GM18909 (cell line): Measurements from ENCODE around the gene PLCB1.

Source experiments
- ATAC-seq: cut with Tn5 transposase; IDR thresholded peaks from one replicate; pipeline ENCODE4 v1.9.1; 2021; ENCODE audit warnings: mild to moderate bottlenecking; ENCODE audit not compliant: unreplicated experiment, poor library complexity

PLCB1 gene

DNA sequence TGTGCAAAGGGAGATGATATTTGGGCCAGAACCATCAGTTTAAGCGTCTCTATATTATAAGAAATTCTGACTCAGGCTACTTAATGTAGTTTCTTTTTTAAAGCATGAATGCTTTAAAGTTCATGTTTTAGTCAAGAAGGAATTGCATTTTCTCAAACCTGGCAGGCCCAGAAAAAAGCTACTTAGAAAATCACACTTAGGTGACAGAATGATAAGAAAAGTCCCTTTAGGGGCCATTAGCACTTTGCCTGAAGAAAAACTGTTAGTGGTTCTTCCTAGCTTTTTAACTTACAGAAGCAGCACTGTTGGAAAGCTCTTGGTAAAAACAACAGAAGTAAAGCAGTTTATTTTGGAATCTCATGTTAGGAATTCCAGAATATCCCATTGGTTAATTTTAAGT, 387.8 kb downstream of the PLCB1 start:
- no peak for ATAC-seq

DNA sequence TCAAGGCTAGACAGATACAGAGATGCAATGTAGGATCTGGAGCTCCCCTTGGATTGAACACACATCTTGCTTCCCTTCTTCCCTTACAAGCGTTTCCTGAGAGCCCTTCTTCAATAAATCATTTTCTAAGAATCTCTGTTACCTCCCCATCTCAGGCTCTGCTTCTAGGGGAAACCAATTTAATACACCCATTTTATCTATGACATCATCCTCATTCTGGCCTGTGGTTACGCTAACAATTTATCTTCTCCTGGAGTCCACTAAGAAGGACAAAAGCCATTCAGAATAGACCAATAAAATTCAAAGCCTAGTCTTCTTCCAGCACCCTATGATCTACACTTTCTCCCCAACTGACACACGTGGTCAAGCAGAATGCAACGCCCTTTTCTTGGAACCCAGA, 390.1 kb downstream of the PLCB1 start:
- no peak for ATAC-seq

DNA sequence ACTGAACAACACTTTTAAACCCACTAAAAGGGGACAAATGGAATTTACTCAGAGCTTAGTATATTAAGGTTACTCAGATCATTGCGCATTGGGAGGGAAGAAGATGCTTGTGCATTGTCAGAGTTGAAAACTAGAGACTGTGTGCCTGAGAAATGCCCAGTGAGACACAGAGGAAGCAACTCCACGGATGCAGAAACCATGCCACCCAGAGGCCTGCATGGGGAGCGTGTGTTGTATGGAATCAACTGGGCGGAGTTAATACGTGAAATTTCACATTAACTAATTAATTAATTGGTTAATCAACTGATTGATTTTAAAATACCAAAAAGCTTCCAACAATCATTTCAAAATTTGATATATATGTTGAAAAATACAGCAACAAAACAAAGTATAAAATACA, 391.6 kb downstream of the PLCB1 start:
- no peak for ATAC-seq

DNA sequence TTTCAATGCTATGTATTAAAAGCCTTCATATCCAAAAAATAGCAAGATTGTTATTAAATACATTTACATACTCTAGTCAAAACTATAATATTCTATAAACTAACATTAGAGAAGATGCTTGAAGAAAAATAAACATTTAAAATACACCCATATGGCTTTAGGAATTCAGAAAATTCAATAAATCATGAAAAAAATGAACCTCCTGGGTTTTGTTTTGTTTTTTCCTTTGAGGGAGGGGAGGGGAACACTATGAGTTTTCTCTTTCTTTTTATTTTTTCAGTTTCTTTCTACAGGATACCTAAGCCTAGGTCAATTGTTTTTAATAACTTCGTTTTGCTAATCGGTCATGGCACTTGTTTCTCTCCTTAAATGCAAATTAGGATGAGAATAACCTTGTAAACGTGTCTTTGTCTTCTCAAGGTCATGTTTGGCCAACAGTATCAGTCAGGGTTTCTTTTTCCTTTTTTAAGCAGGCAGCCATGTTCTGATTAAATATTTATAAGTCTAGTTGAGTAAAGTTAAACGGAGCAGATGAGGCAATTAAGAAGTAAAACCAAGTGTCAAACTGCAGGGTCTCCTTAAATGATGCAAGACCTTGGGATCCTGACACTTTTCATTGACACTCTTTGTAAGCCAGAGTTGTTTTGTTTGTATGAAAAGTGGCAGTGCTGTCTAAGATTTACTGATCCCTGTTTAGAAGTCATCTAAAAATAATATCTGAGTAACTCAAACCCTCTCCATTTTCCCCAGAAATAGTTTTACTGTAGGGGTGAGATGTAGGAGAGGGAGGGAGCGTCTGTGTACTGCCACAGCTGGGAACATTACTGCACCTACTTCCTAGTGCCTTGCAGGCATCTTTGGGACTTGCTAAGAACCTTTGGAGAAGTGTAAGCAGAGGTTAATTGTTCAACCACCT, 392.3 kb downstream of the PLCB1 start:
- ATAC-seq, result no peak

DNA sequence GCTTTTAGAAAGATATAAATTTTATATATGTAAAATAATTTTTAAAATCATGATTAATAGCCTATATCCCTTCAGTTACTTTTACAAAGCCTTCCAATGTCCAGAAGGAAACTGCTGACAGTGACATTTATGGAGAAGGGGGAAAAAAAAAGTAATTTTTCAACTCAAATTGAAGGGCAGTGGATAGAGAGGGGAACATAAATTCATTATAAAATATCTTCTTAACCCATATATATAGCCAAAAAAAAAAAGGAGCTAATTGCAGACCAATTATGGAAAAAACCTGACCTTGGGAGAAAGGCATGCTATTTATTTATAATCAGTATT, 392.9 kb downstream of the PLCB1 start:
- ATAC-seq, result no peak

DNA sequence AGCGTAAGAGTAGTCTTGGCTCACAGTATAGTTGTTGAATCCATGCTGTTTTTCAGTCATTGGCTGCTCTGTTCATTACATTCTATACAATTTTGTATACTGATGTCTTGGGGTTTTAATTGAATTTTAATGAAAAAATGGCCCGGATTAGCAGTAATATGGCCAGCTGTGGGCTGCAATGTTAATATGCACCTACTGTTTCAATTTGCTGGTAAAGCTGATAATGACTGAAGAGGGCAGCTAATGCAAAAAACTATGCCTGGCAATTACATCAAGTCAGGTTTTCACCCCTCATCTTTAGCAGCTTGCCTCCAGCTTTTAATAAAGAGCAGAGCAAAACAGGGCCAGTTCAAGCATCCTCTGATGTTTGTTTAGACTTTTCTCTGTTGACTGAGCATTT, 394.5 kb downstream of the PLCB1 start:
- ATAC-seq, result no peak

DNA sequence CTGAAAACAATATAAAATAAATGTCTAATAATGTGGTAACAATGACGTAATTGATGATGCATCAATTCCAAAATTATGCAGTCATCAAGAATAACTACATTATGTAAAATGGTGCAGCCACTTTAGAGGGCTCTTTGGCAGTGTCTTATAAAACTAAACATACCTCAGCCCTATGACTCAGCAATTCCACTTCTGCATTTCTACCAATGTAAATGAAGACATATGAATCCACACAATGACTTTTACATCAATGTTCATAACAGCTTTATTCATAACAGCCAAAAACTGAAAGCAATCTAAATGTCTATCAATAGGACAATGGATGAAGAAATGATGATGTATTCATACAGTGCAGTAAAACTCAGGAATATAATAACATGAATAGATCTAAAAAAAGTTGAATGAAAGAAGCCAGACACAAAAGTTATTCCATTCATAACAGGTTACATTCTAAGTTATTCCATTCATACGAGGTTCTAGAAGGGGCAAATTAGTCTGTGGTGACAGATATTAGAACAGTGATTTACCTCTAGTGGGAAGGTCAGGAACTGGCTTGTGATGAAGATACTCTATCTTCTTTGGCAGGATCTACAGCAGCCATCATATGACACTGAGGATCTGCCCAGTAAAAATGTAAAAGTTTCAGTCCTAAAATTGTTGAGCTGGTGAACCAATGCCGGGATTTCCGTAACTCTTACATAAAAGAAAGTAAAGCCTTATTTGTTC, 396.1 kb downstream of the PLCB1 start:
- ATAC-seq, result no peak

DNA sequence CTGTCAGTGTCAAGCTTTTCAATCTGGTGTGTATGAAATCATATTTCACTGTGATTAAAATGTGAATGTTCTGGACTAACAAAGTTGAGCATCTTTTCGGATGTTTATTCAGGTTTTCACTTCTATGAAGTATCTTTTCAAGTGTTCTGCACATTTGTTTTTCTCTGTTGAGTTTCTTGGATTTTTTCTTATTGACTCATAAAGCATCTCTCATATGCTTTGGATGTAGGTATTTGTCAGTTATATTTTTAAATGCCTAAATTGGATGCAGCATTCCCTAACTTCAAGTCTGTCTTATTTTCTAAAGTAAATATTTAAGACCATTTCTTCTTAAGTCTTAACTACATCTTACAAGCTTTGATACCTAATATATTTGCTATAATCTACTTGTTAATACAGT, 398.0 kb downstream of the PLCB1 start:
- ATAC-seq, result no peak

DNA sequence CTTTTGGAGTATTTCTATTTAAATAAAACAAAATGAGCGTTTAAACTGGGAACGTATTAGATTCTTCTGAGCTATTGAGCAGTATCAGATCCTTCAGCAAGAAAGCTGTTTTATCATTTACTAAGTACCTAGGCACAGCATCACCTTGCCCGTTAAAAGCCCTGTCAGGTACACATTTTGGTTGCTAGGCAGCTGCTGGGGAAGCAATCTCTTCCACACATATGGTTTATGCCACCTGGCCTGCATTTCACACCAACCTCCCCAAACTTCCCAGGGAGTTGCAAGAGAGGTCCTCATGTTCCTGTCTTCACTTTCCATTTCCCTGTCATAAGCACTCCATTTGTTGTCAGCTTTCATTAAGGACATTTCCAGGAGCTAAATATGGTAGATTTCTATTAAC, 400.1 kb downstream of the PLCB1 start:
- no peak for ATAC-seq

DNA sequence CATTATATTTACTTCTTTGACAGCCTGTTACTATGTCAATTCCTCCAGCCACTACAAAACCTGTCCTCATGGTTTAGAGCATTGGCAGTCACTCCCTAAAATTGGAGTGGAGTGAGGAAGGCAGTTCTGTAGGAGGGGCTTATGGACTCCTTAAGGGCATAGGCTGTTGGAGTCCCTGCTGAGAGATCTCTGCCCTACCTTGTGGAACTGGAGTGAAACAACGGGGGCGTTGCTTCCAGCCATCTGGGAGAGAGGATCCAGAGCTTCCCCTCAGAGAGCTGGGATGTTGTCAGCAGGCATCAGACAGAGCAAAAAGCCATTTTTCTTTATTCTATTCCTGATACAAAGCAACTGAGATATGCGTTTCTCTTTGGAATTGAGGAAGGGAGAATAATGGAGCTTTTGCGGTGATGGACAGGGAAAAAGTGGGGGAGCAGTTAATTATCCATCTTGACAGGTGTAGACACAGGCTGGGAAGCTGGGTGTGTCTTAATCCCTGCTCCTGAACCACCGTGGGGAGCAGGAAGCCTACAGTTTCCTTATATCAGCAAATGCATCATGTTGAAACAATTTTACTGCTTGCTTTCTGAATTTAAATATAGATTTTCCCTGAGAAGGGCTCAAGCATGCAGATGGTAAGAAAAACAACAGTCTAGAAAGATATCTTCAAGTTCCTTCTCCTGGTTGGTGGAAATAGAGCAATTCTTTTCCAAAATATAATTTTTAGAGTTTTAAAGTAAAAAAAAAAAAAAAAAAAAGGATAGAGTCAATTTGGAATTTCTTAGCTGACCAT, 402.5 kb downstream of the PLCB1 start:
- ATAC-seq, result no peak

DNA sequence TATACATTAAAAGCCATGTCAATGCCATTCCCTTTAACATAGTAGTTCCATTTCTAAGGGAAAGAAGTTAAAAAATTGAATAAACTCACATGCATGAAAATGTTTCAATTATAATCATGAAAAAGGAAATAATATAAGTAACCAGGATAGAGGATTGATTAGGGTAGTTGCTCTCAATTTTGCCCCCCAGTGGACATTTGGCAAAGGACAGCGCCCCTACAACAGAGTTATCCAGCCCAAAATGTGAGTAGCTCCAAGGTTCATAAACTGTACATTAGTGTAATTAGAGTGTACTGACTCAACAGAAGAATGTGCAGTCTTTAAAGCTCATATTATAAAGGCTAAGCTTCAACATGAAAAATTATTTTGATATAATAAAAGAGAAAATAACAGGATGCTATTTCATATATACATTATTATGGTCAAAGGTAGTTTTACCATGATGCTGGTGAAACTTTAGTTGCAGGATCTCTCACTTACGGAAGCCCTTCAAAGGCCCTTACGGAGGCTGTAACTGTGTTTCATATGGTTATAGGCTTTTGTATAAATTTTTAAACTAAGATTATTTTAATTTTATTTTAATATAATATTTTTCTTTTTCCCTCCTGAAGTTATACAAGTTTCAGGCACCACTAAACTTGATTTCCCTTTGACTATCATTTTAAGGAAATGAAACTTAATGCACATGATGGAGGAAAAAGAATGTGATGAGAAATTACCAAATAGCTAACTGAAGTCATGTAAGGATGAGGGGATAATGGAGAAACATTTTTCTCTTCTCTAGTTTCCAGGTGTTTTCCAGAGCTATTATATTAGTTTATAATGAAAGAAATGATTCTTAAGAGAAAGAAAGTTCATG, 403.6 kb downstream of the PLCB1 start:
- ATAC-seq, result no peak

DNA sequence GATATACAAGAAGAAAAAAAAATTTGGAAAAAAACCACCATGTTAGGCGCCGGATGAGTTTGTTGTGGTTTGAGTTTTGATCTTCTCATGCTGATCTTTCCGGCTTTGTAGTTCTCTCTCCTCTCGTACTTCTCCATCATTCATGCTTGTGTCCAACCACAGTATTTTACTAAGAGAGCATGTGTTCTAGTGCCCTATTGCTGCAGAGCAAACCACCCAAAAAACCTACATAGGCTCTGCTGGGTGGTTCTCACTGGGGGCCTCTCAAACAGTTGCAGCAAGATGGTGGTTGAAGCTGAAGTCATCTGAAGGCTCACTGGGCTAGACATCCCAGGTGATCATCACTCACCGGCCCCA, 404.2 kb downstream of the PLCB1 start:
- ATAC-seq, result no peak

DNA sequence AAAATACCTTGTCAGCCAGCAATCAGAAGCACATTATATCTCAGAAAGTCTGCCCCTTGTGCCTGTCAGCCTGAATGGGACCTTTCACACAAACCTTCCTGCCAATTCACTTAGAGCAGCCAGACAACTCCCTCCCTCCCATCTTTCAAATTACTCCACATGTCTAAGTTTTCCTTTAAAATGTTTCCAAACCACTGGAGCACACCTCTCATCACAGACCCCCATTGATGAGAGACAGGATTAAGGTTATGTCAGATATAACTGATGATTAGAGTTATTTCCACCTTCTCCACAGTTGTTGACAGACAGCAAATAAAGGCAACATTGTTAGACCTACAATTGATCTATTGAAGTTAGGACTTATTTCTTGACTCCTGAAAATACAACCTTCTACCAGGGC, 408.4 kb downstream of the PLCB1 start:
- no peak for ATAC-seq

DNA sequence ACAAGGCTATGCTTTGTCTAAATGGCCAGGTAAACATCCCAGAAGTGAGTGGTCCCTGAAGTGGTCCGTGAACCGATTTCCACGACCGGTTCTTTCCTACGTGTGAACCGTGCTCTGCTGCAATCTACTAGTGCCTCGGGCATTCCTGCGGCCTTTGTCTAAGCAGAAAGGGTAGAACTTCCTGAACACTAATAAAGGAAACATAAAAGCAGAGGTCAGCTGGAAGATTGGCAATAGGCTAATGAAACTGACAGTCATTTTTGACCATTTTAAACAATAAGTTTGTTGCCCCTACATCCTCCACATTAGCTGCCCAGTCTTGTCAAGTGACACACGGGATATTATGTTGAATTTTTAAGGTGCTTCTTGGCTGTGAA, 410.0 kb downstream of the PLCB1 start:
- no peak for ATAC-seq

DNA sequence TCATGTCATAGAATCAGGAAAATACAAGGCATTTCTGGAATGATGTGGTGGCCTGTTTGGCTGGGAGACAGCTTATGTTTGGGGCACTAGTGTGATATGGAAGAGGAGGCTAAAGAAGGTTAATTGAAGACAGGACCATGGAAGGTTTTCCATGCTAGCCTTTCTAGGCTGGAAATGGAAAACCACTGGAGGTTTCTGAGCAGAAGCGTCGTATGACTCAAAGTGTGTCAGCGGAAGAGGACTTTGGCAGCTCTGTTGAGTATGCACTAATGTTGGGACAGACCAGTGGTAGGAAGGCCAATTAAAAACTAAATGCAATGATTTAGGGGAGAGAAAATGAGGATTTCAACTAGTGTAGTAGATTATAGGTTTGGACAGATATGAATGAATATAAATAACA, 413.1 kb downstream of the PLCB1 start:
- no peak for ATAC-seq

DNA sequence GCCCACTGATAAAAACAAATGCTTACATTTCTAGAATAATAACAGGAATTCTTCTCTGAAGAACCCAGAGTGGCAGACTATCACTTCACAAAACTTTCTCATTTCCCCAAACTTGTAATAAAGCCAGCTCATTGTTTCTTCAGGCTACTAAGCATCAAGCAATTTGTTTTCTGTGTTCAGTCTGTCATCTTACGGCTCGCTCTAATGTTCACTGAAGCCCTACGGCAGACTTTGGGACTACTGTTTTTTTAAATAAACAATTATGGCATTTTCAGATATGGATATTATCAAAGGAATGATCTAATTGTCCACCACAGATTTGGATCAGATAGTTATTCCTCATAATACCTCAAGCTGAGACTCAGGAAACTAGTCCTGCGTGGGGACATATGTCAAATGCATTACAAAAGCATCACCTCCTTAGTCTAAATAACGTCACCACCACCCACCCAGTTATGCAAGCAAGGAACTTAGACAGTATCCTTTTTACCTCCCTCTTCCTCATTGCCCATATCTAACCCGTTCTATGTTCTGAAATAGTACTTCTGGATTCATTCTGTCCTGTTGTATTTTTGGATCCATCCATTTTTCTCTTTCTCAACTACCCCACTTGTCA, 415.1 kb downstream of the PLCB1 start:
- ATAC-seq, result no peak

DNA sequence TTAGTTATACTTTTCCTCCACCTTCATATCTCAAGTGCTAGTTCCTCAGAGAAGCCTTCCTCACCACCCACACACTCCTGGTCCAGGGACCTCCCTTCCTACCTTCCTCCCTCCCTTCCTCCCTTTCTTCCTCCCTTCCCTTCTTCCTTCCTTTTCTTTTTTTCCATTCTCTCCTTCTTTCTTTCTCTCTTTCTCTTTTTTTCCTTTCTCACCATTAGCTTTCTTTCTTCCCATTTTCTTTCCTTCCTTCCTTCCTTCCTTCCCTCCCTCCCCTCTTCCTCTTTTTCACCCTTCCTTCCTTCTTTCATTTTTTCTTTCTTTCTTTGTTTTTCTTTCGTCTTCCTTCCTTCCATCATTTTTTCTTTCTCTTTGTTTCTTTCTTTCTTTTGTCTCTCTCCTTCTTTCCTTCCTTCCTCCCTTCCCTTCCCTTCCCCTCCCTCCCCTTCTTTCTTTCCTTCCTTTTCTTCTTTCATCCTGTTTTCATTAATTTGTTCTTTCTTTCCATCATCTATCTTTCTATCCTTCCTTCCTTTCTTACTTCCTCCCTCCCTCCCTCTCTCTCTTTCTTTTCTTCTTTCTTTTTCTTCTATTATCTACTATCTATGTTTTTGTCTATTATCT, 416.0 kb downstream of the PLCB1 start:
- no peak for ATAC-seq

DNA sequence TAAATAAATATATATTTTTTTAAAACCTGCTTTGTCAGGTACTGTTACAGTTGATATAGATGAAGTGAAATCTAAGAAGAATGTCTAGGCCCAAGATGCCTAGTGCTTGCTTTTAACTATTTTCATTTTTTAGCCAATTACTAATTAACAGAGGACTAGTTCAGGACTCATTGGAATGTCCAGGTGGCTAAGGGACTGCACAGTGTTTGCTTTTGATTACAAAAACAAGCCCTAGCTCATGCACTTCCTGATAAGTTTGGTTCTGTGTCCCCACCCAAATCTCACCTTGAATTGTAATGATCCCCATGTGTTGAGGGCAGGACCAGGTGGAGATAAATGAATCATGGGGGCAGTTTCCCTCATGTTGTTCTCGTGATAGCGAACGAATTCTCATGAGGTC, 417.1 kb downstream of the PLCB1 start:
- ATAC-seq, result no peak

DNA sequence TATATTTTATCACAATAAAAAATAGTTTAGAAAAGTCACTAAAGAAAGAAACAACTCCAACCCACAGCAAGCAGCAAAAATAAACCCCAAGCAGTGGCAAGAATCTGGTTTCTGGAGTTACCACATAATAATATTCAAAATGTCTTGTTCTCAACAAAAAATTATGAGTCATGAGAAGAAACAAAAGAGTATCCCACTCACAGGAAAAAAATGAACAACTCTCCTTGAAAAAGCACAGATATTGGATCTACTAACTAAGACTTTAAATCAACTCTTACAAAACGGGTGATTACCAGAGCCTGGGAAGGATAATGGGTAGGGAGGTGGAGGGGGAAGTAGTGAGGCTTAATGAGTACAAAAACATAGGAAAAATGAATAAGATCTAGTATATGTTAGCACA, 425.6 kb downstream of the PLCB1 start:
- no peak for ATAC-seq

DNA sequence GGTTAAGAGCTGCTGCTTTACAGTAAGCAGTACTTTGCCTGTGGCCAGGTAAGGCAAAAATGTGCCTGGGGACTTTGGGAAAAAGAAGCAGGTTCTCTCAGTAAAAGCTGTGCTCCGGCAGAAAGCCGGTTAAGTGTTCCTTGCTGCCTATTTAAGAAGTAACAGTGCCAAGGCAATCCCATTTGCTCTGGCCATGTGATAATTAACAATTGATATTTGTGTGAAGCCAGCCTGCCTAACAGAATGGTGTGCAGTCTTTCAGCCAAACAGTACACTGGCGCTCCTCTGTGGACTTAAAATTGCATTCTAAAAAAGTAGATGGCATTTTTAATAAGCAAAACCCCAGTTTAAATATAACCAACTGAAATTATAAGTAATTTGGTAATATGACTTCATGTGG, 430.3 kb downstream of the PLCB1 start:
- ATAC-seq, result no peak
